Activated naive CD4-positive, alpha-beta T cell treated with anti-CD3 and anti-CD28 coated beads for 36 hours (primary cell): Measurements from ENCODE around the gene MSMP. TPM values are rescaled to one million over a fixed set of nuclear protein-coding genes. Genes with fewer than 3 reads are reported as not detected.

ENCODE experiments used
- CTCF ChIA-PET: fragments of 350-600 bp; sonication (Branson Sonifier 250); formaldehyde crosslinking; loops from one replicate; lab custom pipeline; 2021; ENCODE audit warnings: antibody characterized with exemption; lab: Charles Lee
- DNase-seq: peaks from one replicate; pipeline ENCODE4 v3.0.0-alpha.2; 2020
- H3K27ac Mint-ChIP-seq: one replicate; pipeline ENCODE4 v1.8.0; 2021; ENCODE audit warnings: mild to moderate bottlenecking, mixed read lengths
- H3K27me3 Mint-ChIP-seq: one replicate; pipeline ENCODE4 v1.8.0; 2021; ENCODE audit warnings: low read depth, mixed read lengths
- H3K36me3 Mint-ChIP-seq: one replicate; pipeline ENCODE4 v1.8.0; 2021; ENCODE audit warnings: low read depth, mixed read lengths
- H3K4me1 Mint-ChIP-seq: one replicate; pipeline ENCODE4 v1.8.0; 2021; ENCODE audit warnings: low read depth, mixed read lengths
- H3K4me3 Mint-ChIP-seq: one replicate; pipeline ENCODE4 v1.8.0; 2021; ENCODE audit warnings: mild to moderate bottlenecking, moderate library complexity, mixed read lengths
- H3K9me3 Mint-ChIP-seq: one replicate; pipeline ENCODE4 v1.8.0; 2021; ENCODE audit warnings: mixed read lengths
- intact Hi-C: fragments of 100-400 bp; cut with micrococcal nuclease; formaldehyde crosslinking; loops from one replicate; pipeline ENCODE4 v1.15.1; 2023
- microRNA-seq: library from miRNA; unstranded; fragments of <30 nt; microRNA quantifications from one replicate; pipeline ENCODE4 v1.2.0, GENCODE V29; 2022; ENCODE audit warnings: borderline microRNAs expressed, borderline replicate concordance
- total RNA-seq, 2 experiments: library from RNA; stranded (reverse); gene quantifications; one replicate each; pipeline ENCODE4 v1.2.3, GENCODE V29; 2021

Gene MSMP
- total RNA-seq, 2 experiments from 2014 or later: 0.45 TPM; not detected in 1

DNA sequence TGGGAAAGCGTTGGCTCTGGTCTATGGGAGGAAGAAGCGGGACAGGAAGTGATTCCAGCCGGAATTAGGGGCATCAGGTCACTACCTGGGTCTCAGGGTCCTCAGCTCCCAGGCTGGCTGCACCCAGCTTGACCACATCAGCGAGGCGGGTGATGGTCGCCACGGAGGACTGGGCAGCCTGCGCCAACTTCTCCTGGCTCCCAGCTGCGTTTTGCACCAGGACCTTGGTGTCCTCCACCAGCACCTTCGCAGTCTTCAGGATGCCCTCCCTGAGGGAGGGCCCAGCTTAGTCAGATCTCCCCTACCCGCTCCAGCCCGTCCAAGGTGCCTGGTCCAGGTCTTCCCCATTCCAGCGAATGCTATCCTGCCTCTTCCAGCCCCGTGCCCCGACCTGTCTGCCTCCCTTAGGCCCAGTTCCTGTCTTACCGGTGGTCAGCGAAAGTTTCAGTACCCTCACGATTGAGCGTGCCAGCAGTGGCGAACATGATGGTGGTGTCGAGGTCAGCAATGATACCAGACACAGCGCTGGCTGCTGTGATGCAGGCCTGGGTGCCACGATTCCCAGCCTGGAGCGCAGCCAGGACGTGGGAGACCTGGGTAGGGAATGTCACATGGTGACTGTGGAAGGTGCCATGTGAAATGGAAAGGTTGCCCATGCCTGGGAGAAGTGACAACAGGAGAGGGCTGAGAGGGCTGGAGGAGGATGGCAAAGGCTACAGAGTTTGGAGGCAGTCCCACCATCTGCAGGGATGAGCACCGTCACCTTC lies 50.0 kb downstream of the MSMP start:
- no peak overlapping the region for H3K4me3 Mint-ChIP-seq
- no peaks in the 10 kb centered on the region for H3K27me3 Mint-ChIP-seq
- intact Hi-C loops: no loop called here
- H3K27ac Mint-ChIP-seq: no peak overlapping the region
- H3K4me1 Mint-ChIP-seq: no peaks in the 10 kb centered on the region
- H3K36me3 Mint-ChIP-seq: peaks cover 44% of the 10 kb centered on the region
- DNase-seq: no peak
- no peaks in the 10 kb centered on the region for H3K9me3 Mint-ChIP-seq
- CTCF ChIA-PET: interaction anchor here (0.9 to 4.9 kb wide), 2 partner anchors 8 to 14 kb away, joined by 3 to 30 read pairs; no protein-coding TSS in a partner anchor

Small RNA genes within 50 kb of the gene (microRNA-seq; reads per million reads assigned to microRNA genes)
- not detected for gene MIR6852
- gene MIR6853: not detected

Other genes starting within 250 kb of the MSMP start
- gene TESK1, start 149.0 kb downstream of the MSMP start, total RNA-seq: 10 to 100 TPM; 18.3 to 19.0 TPM
- gene CD72, start 135.9 kb downstream of the MSMP start, total RNA-seq: 1 to 10 TPM; 2.9 to 4.5 TPM
- gene SIT1, start 103.3 kb downstream of the MSMP start, total RNA-seq: 10 to 100 TPM; 44.0 to 45.4 TPM
- gene RMRP, start 96.3 kb downstream of the MSMP start, total RNA-seq: over 10,000 TPM in 1 of 2 experiments, 1,000 to 10,000 TPM in 1; 7,381 to 12,571 TPM
- 1 to 10 TPM; 5.6 to 6.4 TPM for gene CCDC107, start 96.0 kb downstream of the MSMP start, total RNA-seq
- gene ARHGEF39, start 89.1 kb downstream of the MSMP start, total RNA-seq: 10 to 100 TPM; 28.9 to 30.4 TPM
- under 1 TPM; 0.38 to 0.52 TPM for gene CA9, start 80.3 kb downstream of the MSMP start, total RNA-seq
- gene TPM2, start 64.4 kb downstream of the MSMP start, total RNA-seq: 1 to 10 TPM; 4.9 to 6.6 TPM
- gene TLN1, start 22.1 kb downstream of the MSMP start, total RNA-seq: 100 to 1,000 TPM; 190 TPM
- 10 to 100 TPM; 13.7 to 13.8 TPM for gene CREB3, start 21.6 kb downstream of the MSMP start, total RNA-seq
- 10 to 100 TPM; 20.3 to 22.7 TPM for gene GBA2, start 5.0 kb downstream of the MSMP start, total RNA-seq
- gene RGP1, start 5.0 kb downstream of the MSMP start, total RNA-seq: 10 to 100 TPM; 12.0 to 13.3 TPM
- 1 to 10 TPM; 3.6 to 5.5 TPM for gene NPR2, start 37.3 kb upstream of the MSMP start, total RNA-seq
- gene SPAG8, start 58.0 kb upstream of the MSMP start, total RNA-seq: 1 to 10 TPM in 1 of 2 experiments, under 1 TPM in 1; 0.95 to 1.1 TPM
- gene HINT2, start 60.8 kb upstream of the MSMP start, total RNA-seq: 10 to 100 TPM; 61.0 to 68.3 TPM
- not detected for gene FAM221B, start 74.5 kb upstream of the MSMP start, total RNA-seq
- gene TMEM8B, start 75.0 kb upstream of the MSMP start, total RNA-seq: 1 to 10 TPM; 6.2 to 6.6 TPM
- gene OR13J1, start 116.1 kb upstream of the MSMP start, total RNA-seq: not detected
- gene HRCT1, start 151.9 kb upstream of the MSMP start, total RNA-seq: not detected
- not detected for gene SPAAR, start 155.2 kb upstream of the MSMP start, total RNA-seq
- gene OR2S2, start 203.9 kb upstream of the MSMP start, total RNA-seq: not detected